ENCODE measurements around the gene MDN1.

GRCh38 chr6:89826029-89826528 is 6.5 kb upstream of the MDN1 start:
- no peak for TF ChIP-seq POLR2A (IDR thresholded peaks at IDR 0.05)
- TF ChIP-seq CTCF (IDR thresholded peaks at IDR 0.05) = no peak

Measured in uterus (tissue), 2 donors.